ENCODE results near the gene FKBP9.
"Not testable (repeated sequence)": the region's sequence is repeated elsewhere in the genome, so short reads cannot be mapped to it uniquely, and the experiment has no call there.

The FKBP9 gene

DNA sequence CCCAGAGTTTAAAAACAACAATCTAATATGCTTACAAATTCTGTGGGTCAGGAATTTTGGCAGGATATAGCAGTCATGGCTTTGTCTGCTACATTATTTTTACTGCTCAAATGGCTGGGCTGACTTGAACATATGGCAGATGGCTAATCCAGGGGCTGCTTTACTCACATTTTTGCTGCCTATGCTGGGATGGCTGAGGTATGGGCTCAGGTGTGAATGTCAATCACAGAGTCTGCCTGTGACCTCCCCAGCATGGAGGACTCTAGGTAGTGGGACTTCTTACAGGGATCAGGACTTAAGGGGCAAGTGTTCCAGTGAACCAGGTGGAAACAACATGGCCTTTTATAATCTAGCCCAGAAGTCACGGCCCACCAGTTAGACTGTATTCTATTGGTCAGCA, 4.4 kb upstream of the FKBP9 start:
- no peak for DNase-seq

DNA sequence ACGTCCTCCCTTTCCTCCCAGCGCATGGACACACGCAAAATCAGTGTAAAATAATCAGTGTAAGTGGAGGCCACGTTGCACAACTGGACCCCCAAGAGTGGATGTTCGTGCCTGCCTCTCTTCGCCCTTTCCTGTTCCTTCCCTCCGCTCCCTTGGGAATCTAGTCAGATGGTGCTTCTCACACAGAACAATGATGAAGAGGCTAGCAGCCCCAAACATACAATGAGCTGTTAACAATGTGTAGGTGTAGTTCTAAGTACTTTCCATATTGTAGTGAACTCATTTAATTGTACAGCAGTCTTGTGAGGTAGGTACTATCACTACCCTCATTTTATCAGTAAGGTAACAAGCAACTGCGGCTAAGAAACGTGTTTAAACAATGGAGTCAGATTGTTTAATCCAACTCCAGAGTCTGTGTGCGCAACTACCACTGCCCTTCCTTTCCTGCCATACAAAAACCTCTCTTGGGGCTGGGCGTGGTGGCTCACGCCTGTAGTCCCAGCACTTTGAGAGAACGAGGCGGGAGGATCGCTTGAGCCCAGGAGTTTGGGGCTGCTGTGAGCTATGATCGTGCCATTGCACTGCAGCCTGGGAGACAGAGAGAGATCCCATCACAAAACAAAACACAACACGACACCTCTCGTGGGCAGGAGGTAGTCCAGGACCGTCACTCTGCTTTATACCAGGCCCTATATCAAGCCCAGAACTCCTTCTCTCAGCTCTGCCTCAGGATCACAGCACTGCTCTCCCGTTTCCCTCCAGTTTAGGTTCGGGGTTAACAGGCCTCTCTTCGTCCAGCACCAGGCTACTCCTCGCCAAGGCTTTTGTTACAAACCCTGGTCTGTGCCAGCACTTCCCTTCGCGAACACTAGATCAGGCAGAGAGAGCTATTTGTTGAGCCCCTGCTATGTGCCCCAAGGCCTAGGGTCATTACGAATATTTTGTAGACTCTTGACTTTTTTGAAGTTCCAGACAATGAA, 1.1 kb downstream of the FKBP9 start:
- DNase-seq: no peak

DNA sequence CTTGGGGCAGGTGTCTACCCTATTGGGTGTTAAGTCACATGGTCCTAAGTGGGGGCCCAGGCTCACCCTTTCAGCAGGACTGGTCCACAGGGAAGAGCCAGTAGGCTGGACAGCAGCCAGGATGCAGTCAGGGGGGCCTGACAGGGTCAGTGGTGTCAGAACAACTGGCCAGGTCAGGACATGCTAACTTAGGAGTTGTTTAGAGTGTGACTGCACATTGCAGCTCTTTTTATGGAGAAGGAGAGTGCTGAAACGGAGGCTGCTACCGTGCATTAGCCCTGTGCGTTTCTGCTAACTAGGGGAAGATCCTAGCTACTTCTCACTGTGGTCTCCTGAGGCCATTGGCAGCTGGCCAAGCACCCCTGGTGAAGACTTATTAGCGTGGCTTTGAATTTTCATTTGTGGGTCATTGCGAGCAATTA, 6.7 kb downstream of the FKBP9 start:
- not testable (repeated sequence) for DNase-seq

DNA sequence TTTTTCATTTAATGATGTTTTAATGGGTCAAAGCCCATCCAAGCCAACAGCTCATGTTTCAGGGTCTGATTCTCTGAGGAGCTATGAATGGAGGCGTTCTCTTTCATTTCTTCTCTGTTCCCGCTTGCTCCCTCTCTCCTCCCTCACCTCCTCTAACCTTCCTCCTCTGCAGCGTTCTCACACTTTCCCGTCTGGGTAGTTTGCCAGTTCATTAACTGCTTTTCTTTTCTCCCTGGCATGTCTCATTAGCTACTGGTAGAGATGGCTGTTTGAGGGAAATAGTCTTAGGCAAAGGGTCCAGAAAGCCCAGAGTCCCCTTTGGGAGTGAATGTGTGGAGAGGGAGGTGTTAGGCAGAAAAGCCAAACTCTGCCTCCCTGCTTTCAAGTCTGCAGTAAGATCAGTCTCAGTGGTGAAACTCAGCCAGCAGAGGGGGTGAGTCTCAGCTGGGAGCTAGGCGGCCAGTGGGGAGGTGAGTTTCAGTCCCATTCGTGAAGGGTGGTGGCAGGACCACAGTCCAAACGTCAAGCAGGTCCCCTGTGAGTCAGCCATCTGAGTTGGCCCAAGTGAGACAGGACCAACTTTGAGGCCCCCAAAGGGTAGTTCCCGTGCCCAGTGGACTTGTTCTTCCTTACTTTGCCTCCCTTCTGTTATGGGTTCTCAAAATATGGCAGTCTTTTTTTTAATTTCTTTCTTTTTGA, 7.4 kb downstream of the FKBP9 start:
- DNase-seq: not testable (repeated sequence)

DNA sequence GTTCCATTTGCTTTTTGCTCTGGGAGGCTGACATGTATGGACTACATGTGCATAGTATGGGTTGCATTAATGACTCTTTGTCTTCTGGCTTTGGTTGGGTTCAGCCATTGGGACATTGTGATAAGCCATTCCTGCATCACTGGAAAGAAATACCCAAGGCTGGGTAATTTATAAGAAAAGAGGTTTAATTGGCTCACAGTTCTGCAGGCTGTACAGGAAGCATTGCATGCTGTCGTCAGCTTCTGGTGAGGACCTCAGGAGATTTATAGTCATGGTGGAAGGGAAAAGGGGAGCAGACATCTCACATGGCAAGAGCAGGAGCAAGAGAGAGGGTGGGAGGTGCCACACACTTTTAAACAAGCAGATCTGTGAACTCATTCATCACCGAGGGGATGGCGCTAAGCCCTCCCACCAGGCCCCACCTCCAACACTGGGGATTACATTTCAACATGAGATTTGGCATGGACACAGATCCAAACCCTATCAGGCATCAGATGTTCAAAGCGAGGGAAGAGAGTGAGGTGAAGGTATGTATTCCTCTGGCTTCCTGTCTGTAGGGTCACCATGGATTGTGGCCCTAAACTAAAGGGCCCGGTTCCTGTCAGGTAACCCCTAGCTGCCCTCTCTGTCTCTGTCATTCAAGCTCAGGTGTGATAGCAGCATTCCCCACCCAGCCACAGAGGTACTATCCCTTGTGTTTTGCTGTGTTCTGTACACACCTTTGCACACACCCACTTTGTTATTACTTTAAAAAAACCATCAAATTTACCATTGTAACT, 9.4 kb downstream of the FKBP9 start:
- DNase-seq: not testable (repeated sequence)

DNA sequence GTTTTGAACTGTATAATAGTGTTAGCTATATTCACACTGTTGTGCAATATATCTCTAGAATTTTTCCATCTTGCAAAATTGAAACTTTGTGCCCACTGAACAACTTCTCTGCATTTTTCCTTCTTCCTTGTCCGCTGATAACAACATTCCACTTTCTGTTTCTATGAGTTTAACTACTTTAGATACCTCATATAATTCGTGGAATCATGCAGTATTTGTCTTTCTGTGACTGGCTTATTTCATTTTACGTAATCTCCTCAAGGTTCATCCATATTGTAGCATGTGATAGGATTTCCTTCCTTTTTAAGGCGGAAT, 10.0 kb downstream of the FKBP9 start:
- DNase-seq: not testable (repeated sequence)

DNA sequence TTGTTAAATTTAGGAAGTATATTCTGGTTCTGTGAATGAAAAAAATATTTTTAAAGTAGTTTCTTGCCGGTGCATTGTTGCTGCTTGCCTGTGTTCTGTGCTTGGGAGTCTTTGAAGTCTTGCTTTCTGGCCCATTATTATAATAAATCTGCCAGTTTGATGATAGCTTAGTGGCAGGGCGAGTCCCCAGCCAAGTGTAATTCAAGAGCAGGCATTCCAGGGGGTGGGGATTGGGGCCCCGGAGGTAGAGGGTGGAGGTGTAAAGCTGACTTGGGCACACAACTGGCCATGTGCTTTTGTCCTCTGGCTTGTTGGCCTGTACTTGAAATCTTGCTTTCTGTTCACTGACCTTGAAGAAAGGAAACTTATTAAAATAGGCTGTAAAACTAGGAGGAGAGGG, 14.7 kb downstream of the FKBP9 start:
- not testable (repeated sequence) for DNase-seq

DNA sequence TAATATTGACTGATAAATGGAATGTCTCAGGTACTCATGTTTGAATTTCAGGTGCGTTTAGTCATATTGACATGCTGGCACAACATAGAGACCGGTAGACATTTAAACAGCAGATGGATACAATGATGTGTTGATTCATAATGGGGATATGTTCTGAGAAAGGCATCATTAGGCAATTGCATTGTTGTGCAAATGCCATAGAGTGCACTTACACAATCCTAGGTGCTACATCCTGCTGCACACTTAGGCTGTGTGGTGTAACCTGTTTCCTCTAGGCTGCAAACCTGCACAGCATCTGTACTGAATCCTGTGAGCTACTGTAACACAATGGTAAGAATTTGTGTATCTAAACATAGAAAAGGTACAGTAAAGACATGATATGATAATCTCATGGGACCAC, 19.9 kb downstream of the FKBP9 start:
- DNase-seq: not testable (repeated sequence)

DNA sequence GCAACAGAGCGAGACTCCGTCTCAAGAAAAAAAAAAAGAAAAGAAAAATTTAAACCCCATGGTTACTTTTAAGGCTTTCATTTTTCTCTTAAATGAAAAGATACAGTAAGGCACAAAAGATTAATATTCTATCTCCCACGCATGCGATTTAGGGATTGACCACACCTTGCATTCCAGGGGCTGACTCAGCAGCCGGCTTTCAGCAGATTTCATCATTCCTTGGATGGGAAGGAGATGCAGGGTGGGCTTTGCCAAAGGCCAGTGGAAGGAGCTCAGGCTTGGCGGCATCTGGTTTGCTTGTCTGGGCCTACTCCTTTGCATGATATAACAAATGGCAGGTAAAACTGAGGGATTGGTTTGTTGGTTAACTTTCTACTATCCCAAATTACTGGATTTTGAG, 22.0 kb downstream of the FKBP9 start:
- not testable (repeated sequence) for DNase-seq

DNA sequence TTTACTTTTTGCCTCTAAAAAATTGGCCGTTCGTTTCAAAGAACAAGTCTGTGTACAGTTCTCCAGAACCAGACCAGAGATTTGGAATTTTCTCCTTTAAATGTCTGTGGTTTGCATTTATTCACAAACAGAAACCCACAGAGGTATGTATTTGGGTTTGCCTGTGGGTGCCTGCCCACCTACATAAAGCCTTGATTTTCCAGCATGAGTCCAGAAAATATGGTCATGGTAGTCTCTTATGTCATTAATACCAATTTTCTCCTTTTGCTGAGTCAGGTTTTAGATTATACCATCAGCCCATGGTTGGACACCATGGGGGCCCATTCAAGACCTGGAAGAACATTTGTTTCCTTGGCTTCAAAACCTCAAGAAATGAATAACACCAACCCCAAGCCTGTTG, 22.7 kb downstream of the FKBP9 start:
- DNase-seq: not testable (repeated sequence)

DNA sequence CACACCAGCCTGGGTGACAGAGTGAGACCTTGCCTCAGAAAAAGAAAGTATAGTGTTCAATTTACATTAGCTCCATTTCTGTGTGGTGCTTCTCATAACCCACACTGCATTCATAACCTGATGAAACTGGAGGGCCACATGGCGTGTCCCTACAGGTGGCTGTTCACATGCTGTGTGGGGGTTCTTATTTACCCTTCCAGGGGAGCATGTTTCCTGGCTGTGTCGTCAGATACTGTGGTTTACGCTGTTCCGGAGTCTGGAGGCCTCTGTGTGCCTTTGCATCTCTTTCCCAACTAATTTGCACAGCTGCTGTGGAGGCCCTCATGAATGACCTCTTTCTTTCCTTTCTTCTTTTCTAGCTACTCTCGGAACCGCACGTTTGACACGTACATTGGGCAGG, 30.9 kb downstream of the FKBP9 start:
- DNase-seq: not testable (repeated sequence)

DNA sequence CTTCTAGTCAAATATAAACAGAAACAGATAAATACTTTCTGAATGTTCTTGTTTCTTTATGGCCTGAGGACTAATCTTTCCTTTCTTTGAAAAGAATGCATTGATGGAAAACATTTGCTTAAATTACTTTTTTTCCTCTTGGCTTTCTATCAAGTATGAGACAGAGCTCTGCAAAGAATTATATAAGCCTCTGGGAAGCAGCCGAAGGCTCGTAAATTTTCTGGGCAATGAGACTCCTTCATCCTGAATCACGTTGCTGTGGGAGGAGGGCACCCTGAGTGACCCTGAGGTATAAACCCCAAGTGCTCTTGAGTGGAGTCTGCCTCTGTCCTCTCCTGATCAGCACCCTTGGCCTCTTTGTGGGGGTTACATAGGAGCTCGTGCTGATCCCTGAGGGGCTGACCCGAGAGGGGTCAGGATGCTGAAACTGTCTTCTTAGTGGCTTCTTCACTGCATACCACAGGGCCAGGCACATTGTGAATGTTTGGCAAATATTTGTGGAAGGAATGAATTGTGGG, 33.9 kb downstream of the FKBP9 start:
- DNase-seq: not testable (repeated sequence)

DNA sequence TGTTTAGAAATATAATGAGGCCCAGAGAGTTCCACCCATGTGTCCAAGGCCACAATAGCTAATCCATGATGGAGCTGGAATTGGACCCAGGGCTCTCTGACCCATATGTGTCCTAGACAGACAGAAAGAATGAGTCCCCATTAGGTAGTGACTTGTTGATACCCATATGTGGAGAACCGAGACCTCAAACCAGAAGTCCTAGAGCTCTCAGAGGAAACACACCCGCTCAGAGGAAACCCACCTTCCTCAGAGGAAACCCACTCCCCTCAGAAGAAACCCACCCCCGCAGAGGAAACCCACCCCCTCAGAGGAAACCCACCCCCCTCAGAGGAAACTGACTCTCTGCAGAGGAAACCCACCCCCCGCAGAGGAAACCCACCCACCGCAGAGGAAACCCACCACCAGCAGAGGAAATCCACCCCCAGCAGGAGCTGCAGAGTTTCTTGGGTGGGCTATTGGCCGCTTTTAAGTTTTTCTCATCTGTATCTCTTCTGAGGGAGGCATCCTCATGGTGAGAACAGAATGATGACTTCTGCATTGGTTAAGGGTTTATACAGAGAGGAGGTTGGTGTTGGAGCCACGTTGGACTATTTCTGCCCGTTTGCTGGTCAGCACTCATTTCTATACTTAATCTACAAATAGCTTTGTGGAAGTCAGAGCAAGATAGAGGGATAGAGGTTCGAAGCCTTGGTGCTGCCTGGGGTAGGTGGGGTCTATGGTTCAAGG, 34.9 kb downstream of the FKBP9 start:
- not testable (repeated sequence) for DNase-seq

DNA sequence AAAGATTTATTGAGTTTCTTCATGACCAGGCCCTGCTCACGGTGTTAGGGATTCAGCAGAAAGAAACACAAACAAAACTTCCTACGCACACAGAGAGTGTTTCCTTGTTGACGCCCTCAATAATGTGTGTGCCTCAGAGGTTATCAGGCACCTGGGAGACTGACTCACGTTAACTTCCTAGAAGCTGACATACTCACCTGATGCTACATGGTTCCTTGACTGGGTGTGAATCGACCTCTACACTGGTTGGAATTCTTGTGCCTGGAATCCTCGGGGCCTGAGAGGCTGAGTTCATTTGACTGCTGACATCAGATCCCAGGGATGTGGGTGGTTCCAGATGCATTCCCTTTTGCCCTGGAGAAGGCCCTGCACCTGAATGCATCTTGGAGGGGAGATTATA, 35.5 kb downstream of the FKBP9 start:
- not testable (repeated sequence) for DNase-seq

DNA sequence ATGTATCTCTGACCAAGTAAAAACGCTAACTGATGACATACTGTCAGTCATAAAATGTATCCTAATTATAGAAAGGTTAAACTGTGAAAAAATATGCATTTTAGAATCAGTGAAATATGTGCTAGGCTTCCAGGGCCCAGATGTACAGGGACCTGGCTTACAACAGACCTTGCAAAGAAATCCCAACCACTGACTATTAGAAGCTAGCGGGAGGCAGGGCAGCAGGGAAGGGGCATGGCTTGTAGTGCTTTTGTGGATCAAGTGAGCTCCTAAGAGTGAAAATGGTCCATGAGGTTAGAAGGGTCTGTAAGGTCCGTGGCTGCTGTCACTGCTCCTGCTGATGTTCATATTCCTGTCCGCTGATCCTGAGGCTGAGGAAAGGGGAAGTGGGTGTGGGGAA, 40.7 kb downstream of the FKBP9 start:
- not testable (repeated sequence) for DNase-seq

DNA sequence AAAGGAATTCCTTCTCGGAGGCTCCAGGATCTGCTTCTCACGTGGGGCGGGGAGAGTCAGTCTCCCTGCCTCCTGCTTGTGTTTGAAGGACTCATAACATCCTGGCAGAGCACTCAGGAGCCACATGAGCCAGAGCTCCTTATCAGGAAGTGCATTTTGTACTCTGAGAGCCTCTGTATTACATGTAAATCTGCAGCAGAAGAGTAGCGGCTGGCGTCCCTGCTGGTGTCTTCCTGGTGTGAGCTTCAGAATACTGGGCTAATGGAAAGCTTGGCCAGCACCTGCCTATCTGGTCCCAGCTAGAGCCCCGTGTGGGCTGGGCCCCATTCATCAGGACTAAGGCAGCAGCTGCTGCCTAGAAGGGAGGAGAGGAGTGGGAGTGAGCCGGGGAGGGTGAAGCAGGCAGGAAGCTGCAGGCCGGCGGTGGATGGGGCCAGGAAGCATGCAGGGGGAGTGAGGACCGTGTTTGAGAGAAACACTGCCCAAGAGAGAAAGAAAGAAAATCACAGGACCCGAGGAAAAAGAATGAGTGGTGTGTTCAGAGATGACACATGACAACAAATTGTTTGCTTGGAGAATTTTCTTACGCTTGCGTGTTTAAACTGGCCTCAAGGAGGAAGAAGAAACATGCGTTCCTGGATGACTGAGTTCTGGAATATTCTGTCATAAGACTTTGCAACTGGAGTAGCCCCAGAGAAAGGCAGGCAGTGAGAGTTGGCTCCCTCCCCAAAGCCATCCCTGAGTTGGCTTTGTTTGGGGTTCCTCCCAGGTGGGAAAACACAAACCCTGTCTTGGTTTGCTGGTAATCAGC, 41.3 kb downstream of the FKBP9 start:
- DNase-seq: not testable (repeated sequence)

DNA sequence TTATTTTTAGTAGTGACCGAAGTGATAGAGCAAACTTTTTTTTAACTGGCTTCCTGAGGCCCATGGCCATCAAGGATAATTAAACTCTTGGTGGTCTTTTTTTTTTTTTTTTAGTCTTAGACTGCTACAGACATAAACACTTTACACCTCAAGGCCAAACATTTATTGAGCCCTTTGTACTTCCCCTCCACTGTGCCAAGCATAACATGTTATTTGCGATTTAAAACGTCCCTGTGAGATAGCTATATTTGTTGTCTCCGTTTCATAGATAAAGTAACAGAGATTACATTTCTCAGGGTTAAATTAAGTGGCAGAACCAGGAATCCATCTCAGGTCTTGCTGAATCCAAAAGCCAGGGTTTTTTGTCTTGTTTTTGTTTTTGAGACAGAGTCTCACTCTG, 42.1 kb downstream of the FKBP9 start:
- not testable (repeated sequence) for DNase-seq

DNA sequence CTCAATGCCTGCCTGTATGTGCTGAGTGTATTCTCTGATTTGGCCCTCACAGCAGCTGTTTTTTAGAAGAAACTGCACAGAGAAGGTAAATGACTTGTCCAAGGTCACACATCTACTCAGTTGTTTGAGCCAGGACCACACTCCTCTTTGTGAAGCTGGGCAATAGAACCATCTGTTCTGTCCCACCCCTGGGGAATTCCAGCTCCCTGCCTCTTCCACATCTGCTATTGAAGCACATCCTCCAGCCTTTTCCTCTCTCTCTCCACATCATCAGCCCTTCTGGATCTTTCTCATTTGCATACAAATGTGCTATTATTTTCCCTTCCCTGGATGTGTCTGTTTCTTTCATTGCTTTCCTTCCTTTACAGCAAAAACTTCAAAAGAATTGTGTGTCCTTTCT, 45.9 kb downstream of the FKBP9 start:
- DNase-seq: not testable (repeated sequence)

DNA sequence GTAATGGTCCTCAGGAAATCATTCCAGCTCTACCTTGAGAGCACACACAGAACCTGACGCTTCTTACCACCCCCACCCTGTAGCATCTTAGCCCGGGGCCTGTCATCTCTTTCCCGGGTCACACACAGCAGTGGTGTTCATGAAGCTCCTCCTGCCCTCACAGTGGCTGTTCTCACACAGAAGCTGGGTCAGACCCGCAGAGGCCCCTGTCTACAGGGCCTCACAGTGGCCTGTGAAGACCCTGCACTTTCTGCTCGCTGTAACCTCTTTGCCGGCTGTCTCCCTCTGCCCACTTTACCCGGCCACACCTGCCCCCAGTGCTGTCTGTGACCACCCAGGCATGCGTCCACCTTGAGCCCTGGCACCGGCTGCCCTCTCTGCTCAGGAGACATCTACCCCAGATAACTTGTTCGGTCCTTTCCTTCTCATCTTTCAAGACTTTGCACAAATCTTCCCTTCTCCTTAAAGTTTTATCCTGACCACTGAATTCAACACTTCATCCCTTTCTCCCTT, 46.9 kb downstream of the FKBP9 start:
- DNase-seq: not testable (repeated sequence)

DNA sequence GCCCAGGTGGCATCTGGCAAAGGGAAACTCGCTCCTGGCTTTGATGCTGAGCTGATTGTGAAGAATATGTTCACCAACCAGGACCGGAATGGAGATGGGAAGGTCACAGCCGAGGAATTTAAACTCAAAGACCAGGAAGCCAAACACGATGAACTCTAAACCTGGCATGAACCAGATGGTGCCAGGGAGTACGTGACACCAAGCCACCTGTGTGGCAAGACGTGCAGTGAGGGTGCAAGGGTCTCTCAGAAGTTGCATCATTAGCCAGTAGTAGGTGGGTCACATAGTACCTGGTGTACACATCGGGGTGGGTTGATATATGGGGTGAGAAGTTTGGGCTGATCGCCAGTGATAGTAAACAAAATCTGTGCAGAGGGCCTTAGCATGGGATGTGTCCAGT, 48.0 kb downstream of the FKBP9 start:
- DNase-seq: not testable (repeated sequence)

DNA sequence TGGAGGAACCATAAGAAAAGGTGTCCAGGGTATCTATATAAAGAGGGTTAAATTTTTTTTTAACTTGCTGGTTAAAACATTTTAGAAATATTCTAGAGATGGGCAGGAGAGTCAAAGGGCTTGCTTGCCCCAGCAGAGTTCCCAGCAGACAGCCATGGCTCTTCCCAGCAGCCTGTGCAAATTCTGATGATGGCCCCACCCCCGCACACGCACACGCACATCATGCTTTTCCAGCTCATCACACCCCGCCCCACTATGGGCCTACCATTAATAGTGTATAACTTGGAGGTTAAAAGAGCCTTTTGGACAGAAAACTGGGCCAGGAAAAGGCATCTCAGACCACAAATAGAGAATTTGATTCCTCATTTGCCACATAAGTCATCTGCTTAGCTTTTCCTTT, 48.5 kb downstream of the FKBP9 start:
- not testable (repeated sequence) for DNase-seq

Data from stimulated activated CD4-positive, alpha-beta T cell treated with anti-CD3 and anti-CD28 coated beads, Interleukin-4, amount 100 ng/mL, for 1 hour (primary cell).